Heart left ventricle (tissue), 16 donors: ENCODE data around the gene ZNF423. TPM values are rescaled to one million over a fixed set of nuclear protein-coding genes. Genes with fewer than 3 reads are reported as not detected.

Experiments used
- ATAC-seq, 4 donors: fragments of 200-7000 bp; cut with Tn5 transposase; one replicate each; pipeline ENCODE4 v1.9.1; 2020 to 2022; ENCODE audit warnings: moderate library complexity in 4 of 4, mild to moderate bottlenecking in 3 of 4, moderate number of reproducible peaks in 1 of 4
- DNase-seq, 5 donors: peaks; one replicate each; pipeline ENCODE4 v3.0.0-alpha.2; 2020
- H3K27ac ChIP-seq, 12 donors: fragments of 200-600 bp; sonication (generic) in 4 of 12; one replicate each; pipeline versions ENCODE4 v1.5.0 to v1.8.0; 2016 to 2022; ENCODE audit warnings: mild to moderate bottlenecking in 2 of 12
- H3K27me3 ChIP-seq, 9 donors: fragments of 200-600 bp; sonication (generic) in 2 of 9; one replicate each; pipeline versions ENCODE4 v1.5.1 to v1.8.0; 2016 to 2022; ENCODE audit warnings: mild to moderate bottlenecking in 3 of 9
- H3K36me3 ChIP-seq, 9 donors: fragments of 200-600 bp; sonication (generic) in 2 of 9; one replicate each; pipeline versions ENCODE4 v1.5.0 to v1.8.0; 2018 to 2022; ENCODE audit warnings: mild to moderate bottlenecking in 2 of 9
- H3K4me1 ChIP-seq, 12 donors: fragments of 200-600 bp; sonication (generic) in 4 of 12; one replicate each; pipeline versions ENCODE4 v1.5.0 to v1.8.0; 2016 to 2022; ENCODE audit warnings: mild to moderate bottlenecking in 3 of 12
- H3K4me3 ChIP-seq, 12 donors: fragments of 200-600 bp; sonication (generic) in 4 of 12; one replicate each; pipeline versions ENCODE4 v1.5.0 to v1.8.0; 2017 to 2022; ENCODE audit warnings: mild to moderate bottlenecking in 9 of 12, moderate library complexity in 4 of 12
- H3K9me3 ChIP-seq, 12 donors: fragments of 200-600 bp; sonication (generic) in 4 of 12; one replicate each; pipeline versions ENCODE4 v1.5.0 to v1.8.0; 2016 to 2022; ENCODE audit warnings: mild to moderate bottlenecking in 1 of 12
- POLR2A ChIP-seq, 2 donors: fragments of 450-650 bp; IDR thresholded peaks; one replicate each; pipeline ENCODE4 v1.6.1; 2017; ENCODE audit warnings: antibody characterized with exemption in 2 of 2, mild to moderate bottlenecking in 2 of 2, moderate library complexity in 2 of 2
- WGBS, 4 donors: extraction: QIAGEN DNeasy Blood & Tissue Kit in 2 of 4; methylation state at CpG; one replicate each; pipeline versions ENCODE4 v1.1.5 to v1.1.7; 2013 to 2018; 5-methylcytosine and 5-hydroxymethylcytosine counted together
- intact Hi-C, 10 donors: fragments of 100-400 bp; cut with DNase I; formaldehyde crosslinking; loops; one replicate each; pipeline versions ENCODE4 v1.11.1 to v1.14.2; 2022
- polyA plus RNA-seq, 2 donors: library from polyadenylated mRNA; stranded (reverse); fragments of 200-250 nt; gene quantifications; one replicate each; pipeline ENCODE4 v1.2.3, GENCODE V29; 2013
- total RNA-seq, 9 donors: library from RNA; depleted of rRNA in 2 of 9; stranded (reverse); fragments of >200 nt in 2 of 9; fragmentation: NEBNext Ultra II Directional in 3 of 9; extraction: Animal tissue kit (Norgen Biotek cat#: 25700) in 3 of 9; gene quantifications; one replicate each; pipeline versions ENCODE4 v1.1.0 to v1.2.4, GENCODE V29; 2016 to 2023
- TF ChIP-seq, protein P1 (sequence below), 12 donors: fragments of 200-600 bp; sonication (generic) in 4 of 12; IDR thresholded peaks; one replicate each; pipeline versions ENCODE4 v1.5.0 to v1.8.0; 2018 to 2022; ENCODE audit warnings: antibody characterized with exemption in 12 of 12, mild to moderate bottlenecking in 5 of 12
- donor health status: ischemic (EF 13 %, LVEDD 7.1; RV severe dilation, severe dysfunction).
- donor health status: healthy with polysubstance abuse.
- donor health status: DM: no; HTN: yes; CAD: no.
- donor health status: DM: no; HTN: no; CAD: no.
- donor health status: ischemic (EF 25% LVEDD 6.9; RV normal size, moderate dysfunction).
- donor health status: ischemic (EF 25% LVEDD 5.7; RV mildly dilated, moderate dysfunction).
- donor health status: healthy.
- donor health status: DM: yes; HTN: yes; CAD: no.
- donor health status: ischemic (EF 35%, LVEDD 5.7; RV mildly dilated, moderate dysfunction).
- donor health status: nonischemic (EF 11% LVEDD 7.7; RV severe dilation, severe dysfunction).
- donor health status: DM: yes; HTN: yes; CAD: no.
- donor health status: PGD.
- donor health status: ischemic (EF 29% LVEDD 5.4; RV normal size, mild dysfunction).
- donor health status: nonischemic (EF 23%, LVEDD 6.1; RV moderate dilation, normal function).

ZNF423 gene
- total and polyA plus RNA-seq, 11 donors = 1.8 to 10.4 (median 5.7) TPM

- no peak for TF ChIP-seq POLR2A (IDR thresholded peaks at IDR 0.05)
- TF ChIP-seq, protein P1, sequence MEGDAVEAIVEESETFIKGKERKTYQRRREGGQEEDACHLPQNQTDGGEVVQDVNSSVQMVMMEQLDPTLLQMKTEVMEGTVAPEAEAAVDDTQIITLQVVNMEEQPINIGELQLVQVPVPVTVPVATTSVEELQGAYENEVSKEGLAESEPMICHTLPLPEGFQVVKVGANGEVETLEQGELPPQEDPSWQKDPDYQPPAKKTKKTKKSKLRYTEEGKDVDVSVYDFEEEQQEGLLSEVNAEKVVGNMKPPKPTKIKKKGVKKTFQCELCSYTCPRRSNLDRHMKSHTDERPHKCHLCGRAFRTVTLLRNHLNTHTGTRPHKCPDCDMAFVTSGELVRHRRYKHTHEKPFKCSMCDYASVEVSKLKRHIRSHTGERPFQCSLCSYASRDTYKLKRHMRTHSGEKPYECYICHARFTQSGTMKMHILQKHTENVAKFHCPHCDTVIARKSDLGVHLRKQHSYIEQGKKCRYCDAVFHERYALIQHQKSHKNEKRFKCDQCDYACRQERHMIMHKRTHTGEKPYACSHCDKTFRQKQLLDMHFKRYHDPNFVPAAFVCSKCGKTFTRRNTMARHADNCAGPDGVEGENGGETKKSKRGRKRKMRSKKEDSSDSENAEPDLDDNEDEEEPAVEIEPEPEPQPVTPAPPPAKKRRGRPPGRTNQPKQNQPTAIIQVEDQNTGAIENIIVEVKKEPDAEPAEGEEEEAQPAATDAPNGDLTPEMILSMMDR (IDR thresholded peaks at IDR 0.05) = no peak
- ATAC-seq (no peak), DNase-seq (no peak)
- Histone ChIP-seq H3K4me3 (no peak overlapping the region), H3K9me3 (no peaks in the 10 kb centered on the region), H3K36me3 (no peaks in the 10 kb centered on the region), H3K4me1 (peaks cover 0 to 17% (median 0%) of the 10 kb centered on the region in 12 donors), H3K27me3 (no peaks in the 10 kb centered on the region), H3K27ac (no peak overlapping the region)
- 72 to 88% (median 78%) methylated on average over 7 to 13 of the region's 13 CpGs for WGBS, 4 donors
- intact Hi-C loops = no loop called here
Observed at GRCh38 chr16:49542946-49543630, 312.8 kb downstream of the ZNF423 start.

DNA sequence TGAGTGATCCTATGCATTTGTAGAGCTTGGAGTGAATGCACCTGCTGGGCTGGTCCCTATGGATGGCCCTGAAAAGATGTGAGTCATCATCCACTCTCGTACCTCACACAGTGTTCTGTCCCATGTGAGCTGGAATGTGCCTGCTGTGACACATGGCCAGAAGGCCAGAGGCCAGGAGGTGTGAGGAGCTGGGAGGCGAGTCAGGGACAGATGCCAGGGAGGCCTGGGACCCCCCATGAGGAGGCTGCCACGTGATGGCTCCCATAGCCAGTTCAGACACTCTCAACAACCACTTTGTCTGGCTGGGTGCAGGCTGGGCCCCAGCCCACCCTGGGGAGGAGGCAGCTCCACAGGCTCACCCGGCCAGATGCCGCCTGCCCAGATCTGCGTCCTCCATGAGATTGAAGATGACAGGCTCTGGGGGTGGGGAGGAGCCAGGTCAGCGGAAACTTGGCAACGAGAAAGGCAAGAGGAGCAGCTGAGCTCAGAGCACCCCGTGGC, 313.5 kb downstream of the ZNF423 start:
- DNase-seq (peak in 1 of 5 donors; percentile 45), ATAC-seq (peak in 2 of 4 donors; percentile 64 to 80)
- intact Hi-C loops = no loop called here
- no peak for TF ChIP-seq POLR2A (IDR thresholded peaks at IDR 0.05)
- TF ChIP-seq, protein P1 (IDR thresholded peaks at IDR 0.05) = no peak
- Histone ChIP-seq H3K36me3 (no peaks in the 10 kb centered on the region), H3K27me3 (no peaks in the 10 kb centered on the region), H3K4me1 (peaks cover 0 to 17% (median 0%) of the 10 kb centered on the region in 12 donors), H3K27ac (no peak overlapping the region), H3K4me3 (no peak overlapping the region), H3K9me3 (no peaks in the 10 kb centered on the region)
- 67 to 80% (median 73%) methylated on average over 4 to 9 of the region's 9 CpGs for WGBS, 4 donors

DNA sequence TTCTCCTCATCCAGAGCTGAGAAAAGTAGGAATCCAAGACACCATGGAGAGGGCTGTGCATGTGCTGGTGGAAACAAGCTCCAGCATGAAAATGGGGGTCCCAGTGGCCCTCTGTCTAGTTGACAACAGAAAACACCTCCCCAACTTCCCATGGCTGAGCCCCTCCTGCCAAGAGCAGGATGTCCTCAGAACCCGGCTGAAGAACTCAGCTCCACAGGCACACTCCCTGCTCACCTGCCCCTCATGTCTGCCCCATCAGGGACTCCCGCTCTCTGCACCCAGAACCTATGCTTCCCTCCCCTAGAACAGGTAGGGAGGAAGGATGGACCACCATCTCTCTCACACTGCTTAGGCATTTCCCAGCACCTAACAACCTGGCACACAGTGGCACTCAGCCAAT, 315.1 kb downstream of the ZNF423 start:
- DNase-seq = no peak
- H3K27me3 ChIP-seq = no peaks in the 10 kb centered on the region
- H3K27ac ChIP-seq = no peak overlapping the region
- peaks cover 0 to 13% (median 0%) of the 10 kb centered on the region in 12 donors for H3K4me1 ChIP-seq
- no peak overlapping the region for H3K4me3 ChIP-seq
- no peaks in the 10 kb centered on the region for H3K9me3 ChIP-seq
- no peak for ATAC-seq
- no peaks in the 10 kb centered on the region for H3K36me3 ChIP-seq
- TF ChIP-seq POLR2A (IDR thresholded peaks at IDR 0.05) = no peak
- TF ChIP-seq, protein P1 (IDR thresholded peaks at IDR 0.05) = no peak
- intact Hi-C loops = no loop called here
- WGBS, 4 donors = 87 to 100% (median 94%) methylated on average over 2 of the region's 2 CpGs

- ATAC-seq (no peak), DNase-seq (no peak)
- no peaks in the 10 kb centered on the region for H3K36me3 ChIP-seq
- WGBS, 4 donors = 61 to 79% (median 75%) methylated on average over 4 of the region's 4 CpGs
- TF ChIP-seq, protein P1 (IDR thresholded peaks at IDR 0.05) = no peak
- no peak for TF ChIP-seq POLR2A (IDR thresholded peaks at IDR 0.05)
- no peak overlapping the region for H3K27ac ChIP-seq
- H3K4me1 ChIP-seq = peaks cover 0 to 13% (median 0%) of the 10 kb centered on the region in 12 donors
- no peak overlapping the region for H3K4me3 ChIP-seq
- H3K9me3 ChIP-seq = no peaks in the 10 kb centered on the region
- intact Hi-C loops = no loop called here
- no peaks in the 10 kb centered on the region for H3K27me3 ChIP-seq
Observed at GRCh38 chr16:49539758-49540157, 316.2 kb downstream of the ZNF423 start.
